ENCODE measurements around the gene KDM7A. TPM values are rescaled to one million over a fixed set of nuclear protein-coding genes. Genes with fewer than 3 reads are reported as not detected.

Gene KDM7A
- total and polyA plus RNA-seq, 2 of the 4 experiments (the other 2 are of a cell fraction) = 1.5 to 2.3 TPM

GRCh38 chr7:140137078-140137477 lies 39.7 kb downstream of the KDM7A start:
- Histone ChIP-seq H3K4me2 (ENCODE audit: low read depth, low read length) (no peak overlapping the region), H3K18ac (ENCODE audit: low read depth, low read length) (no peak overlapping the region), H2AK5ac (ENCODE audit: low read depth, low read length) (no peak overlapping the region), H2BK20ac (ENCODE audit: low read depth, low read length) (no peak overlapping the region), H3K4ac (ENCODE audit: low read depth, low read length) (no peak overlapping the region), H2AFZ (replicated peaks; ENCODE audit: low read length, poor library complexity) (no peak overlapping the region), H3K36me3 (ENCODE audit: control insufficient read depth, insufficient read depth, low read length) (peaks cover 6% of the 10 kb centered on the region; the same call in 1 of the 2 replicates), H3K27me3 (ENCODE audit: control insufficient read depth, insufficient read depth, low read length) (no peaks in the 10 kb centered on the region), H2BK5ac (ENCODE audit: low read depth, low read length, poor library complexity, severe bottlenecking) (no peak overlapping the region), H4K8ac (ENCODE audit: low read depth in 2 of 2, low read length in 2 of 2) (no peak overlapping the region), H4K20me1 (ENCODE audit: insufficient read depth, low read length) (peaks cover 3% of the 10 kb centered on the region; the same call in 1 of the 2 replicates), H3K9me1 (ENCODE audit: insufficient read depth, low read length) (no peaks in the 10 kb centered on the region), H2BK15ac (ENCODE audit: low read depth, low read length) (no peak overlapping the region), H4K91ac (ENCODE audit: insufficient read depth, low read depth, low read length) (no peak overlapping the region), H3K56ac (ENCODE audit: extremely low read depth, insufficient read depth, low read length) (no peak overlapping the region), H3K79me1 (ENCODE audit: low read depth in 1 of 2, low read length in 2 of 2) (peaks cover 2 to 4% of the 10 kb centered on the region in 2 experiments; a peak in 3 of 4 replicates), H3K4me3 (ENCODE audit: insufficient read depth, low read depth, low read length) (no peak overlapping the region), H4K5ac (ENCODE audit: low read depth, low read length) (no peak overlapping the region), H2AK9ac (replicated peaks; ENCODE audit: low read depth, low read length, poor library complexity) (no peak overlapping the region), H3K9ac (ENCODE audit: low read depth, low read length) (no peak overlapping the region), H3K23ac (ENCODE audit: low read depth, low read length) (no peak overlapping the region), H2BK120ac (ENCODE audit: low read depth, low read length) (no peak overlapping the region), H3K27ac (ENCODE audit: insufficient read depth, low read length) (no peak overlapping the region), H3K9me3 (ENCODE audit: control insufficient read depth, insufficient read depth, low read length) (no peaks in the 10 kb centered on the region), H3K4me1 (ENCODE audit: control insufficient read depth, insufficient read depth, low read length) (no peaks in the 10 kb centered on the region), H3K14ac (replicated peaks; ENCODE audit: low read depth, low read length) (no peak overlapping the region)
- CTCF ChIA-PET = interaction anchor here (0.8 kb wide), 1 partner anchor 12 kb away, joined by 3 read pairs; no protein-coding TSS in a partner anchor
- no TSS peak for BruUV-seq (replicated peaks)
- intact Hi-C loops (cut with micrococcal nuclease) (no loop called here), in situ Hi-C loops (cut with MboI; ENCODE audit: low sequenced_read_pairs) (no loop called here), dilution Hi-C loops (cut with HindIII; ENCODE audit: low sequenced_read_pairs, unreplicated experiment) (no loop called here)
- ATAC-seq (ENCODE audit: low read depth) (no peak), DNase-seq (no peak)
- no CpG with 5 or more reads among the region's 2 CpGs for WGBS, 2 experiments (ENCODE audit: extremely low coverage in 2 of 2, insufficient read length in 1 of 2)
- peak; percentile 33 for TF ChIP-seq CEBPB (IDR thresholded peaks at IDR 0.05; ENCODE audit: low read depth, low read length)
- no peak for TF ChIP-seq POLR2A (IDR thresholded peaks at IDR 0.05; ENCODE audit: low read depth, low read length)
- TF ChIP-seq RCOR1 (IDR thresholded peaks at IDR 0.05; ENCODE audit: insufficient replicate concordance, low read length) = no peak
- POLR2A ChIA-PET (ENCODE audit: unreplicated experiment) = no interaction called here
